GM18868 (cell line): ENCODE results near the gene CCN5.
"Not testable (repeated sequence)": the region's sequence is repeated elsewhere in the genome, so short reads cannot be mapped to it uniquely, and the experiment has no call there.

Source experiments
- ATAC-seq: cut with Tn5 transposase; IDR thresholded peaks from one replicate; pipeline ENCODE4 v1.9.1; 2021; ENCODE audit warnings: mild to moderate bottlenecking, moderate library complexity; ENCODE audit not compliant: unreplicated experiment

Gene CCN5

DNA sequence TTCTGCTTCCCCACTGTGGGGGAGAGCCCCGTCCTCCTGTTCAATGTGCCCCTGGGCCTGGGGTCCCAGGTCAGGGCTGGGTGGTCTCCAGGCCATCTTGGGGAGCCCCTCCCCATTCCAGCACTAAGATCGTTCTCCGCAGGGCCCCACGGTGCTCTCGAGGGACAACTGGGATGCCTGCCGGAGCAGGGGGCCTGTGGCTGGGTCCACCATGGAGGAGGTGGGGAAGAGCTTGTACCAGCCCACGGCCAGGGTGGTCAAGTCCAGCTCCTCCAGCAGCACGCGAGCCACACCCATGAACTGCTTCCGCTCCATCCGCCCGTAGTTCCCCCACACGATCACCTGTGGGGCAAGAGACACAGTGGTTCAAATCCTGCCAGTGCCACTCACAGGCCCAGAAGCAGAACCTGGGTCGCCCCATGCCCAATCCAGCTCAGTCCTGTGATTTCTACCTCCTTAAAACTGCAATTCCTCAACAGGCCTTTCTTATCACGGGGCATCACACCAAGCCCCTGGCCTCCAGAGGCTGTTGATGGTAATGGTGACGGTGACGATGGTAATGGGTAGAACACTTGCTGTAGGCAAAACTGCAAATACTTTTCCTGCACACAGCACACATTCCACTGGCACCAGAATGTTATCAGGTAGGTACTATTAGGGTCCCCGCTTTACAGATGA is 41.0 kb downstream of the CCN5 start:
- ATAC-seq: no peak

DNA sequence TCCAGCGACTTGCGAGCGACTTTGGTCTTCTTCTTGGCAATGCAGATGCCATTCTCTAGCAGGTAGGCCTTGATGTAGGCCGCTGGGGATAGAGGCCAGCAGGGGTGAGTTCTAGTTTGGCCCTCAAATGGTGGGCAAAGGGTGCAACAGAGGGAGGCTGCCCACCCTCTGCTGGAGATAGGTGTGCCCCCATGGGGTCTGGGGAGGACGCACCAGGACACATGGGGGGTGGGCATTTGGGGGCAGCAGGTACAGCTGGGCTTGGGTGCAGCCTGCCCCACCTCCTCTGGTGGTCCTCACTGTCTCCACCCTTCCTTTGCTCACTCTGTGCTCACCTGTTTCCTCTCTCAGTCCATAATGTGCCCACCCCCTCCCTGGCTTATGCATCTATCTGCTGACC is 41.8 kb downstream of the CCN5 start:
- no peak for ATAC-seq

DNA sequence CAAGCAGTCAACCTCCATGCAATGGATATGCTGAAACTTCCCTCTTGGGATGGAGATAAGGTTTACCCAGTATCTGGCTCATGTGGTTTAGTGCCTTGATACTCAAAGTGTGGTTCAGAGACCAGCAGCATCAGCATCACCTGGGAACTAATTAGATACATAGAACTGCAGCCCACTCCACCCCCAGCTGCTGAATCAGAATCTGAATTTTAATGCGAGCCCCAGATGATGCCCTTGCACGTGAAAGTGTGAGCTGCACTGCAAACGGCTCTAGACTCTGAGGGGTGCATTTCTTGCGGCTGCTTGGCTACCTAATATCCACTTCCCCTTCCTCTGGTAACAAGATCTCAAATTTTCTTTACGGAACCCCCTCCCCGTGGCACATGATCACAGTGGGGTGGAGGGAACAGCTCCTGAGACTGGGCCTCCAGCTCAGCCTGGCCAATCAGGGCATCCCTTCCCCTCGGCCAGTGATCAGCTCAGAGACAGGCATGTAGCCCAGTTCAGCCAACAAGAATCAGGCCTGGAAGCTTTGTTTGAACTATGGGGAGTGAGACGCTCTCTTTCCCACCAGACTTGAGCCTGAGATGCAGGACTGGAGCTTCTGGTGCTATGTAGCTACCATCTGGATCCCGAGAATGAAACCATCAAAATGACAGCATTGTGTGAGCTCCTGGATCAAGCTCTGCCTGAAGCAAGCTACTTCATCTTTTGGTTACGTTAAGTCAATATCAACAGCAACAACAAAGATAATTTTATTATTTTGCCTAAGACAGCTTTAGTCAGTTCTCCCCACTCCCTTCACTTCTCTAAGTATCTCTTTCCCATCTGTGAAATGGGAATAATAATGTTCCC is 43.3 kb downstream of the CCN5 start:
- no peak for ATAC-seq

DNA sequence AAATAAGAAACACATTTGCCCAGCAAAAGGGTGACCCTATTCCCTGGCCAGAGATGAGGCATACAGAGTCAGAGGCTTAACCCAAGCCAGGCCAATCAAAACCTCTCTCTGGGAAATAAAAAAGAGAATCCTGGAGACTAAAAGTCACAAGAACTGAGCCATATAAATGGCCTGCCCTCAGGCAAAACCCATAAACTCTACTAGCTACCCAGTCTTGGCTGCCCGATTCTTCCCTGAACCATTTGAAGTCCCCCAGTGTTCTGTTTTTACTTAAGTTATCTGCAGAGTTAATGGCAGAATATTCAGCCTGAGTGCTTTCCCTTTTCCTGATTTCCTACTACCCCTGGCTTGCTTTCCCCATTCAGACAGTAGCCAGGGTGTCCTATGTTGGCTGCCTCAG is 44.4 kb downstream of the CCN5 start:
- no peak for ATAC-seq

DNA sequence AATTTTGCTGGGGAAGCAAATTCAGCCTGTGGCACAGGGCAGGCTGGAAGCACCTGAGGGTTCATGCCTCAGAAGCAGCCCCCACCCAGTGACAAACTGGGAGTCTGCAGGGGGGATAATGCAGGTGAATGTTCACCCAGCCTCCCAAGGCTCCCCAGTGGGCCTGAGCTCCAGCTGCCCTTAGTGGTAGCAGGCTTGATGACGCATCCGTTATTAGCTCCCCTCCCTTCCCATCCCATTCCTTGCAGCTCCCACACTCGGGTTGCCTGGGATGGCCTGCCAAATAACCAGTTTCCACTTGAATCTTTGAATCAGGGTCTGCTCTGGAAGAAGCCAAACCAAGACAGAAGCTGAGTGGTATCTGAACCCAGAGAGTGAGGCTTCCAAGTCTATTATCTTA is 46.3 kb downstream of the CCN5 start:
- ATAC-seq: no peak

DNA sequence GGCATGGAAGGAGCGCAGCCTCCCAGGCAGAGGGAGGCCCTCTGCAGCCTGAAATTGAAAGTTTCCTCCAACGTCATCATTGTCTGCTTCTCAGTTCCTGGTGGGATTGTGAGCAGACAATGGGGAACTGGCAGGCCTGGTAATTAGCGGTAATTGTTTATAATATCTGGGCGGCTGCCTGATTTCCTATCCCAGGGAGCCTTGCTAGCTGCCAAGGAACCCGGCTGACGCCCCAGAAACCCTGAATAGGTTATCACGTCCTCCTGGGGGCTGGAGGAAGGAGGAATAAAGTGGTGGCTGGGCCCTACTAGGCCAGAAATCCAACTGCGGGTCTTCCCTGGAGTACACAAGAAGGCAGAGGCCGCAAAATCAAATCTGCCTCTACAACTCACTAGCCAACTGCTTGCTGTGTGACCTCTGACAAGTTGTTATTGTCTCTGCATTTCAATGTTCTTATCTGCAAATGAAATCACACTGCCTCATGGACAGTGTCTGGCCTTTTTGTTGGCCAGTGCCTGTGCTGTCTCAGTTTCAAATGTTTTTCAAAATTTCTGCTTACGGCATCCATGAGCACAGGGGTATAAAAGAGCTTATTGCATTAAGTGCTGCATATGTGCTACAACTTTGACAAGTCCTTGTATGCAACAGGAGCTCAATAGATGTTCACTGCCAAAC is 47.4 kb downstream of the CCN5 start:
- ATAC-seq: no peak

DNA sequence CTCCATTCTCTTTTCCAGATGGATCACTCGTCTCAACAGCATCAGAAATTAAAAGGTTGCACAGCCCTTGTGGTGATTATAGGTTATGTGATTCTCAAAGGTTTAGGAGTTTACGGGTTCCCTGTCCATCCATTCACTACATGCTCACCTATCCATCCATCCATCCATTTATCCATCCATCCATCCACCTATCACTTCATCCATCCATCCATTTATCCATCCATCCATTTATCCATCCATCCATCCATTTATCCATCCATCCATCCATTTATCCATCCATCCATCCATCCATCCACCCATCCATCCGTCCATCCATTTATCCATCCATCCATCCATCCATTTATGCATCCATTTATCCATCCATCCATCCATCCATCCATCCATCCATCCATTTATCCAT is 48.6 kb downstream of the CCN5 start:
- ATAC-seq: not testable (repeated sequence)

DNA sequence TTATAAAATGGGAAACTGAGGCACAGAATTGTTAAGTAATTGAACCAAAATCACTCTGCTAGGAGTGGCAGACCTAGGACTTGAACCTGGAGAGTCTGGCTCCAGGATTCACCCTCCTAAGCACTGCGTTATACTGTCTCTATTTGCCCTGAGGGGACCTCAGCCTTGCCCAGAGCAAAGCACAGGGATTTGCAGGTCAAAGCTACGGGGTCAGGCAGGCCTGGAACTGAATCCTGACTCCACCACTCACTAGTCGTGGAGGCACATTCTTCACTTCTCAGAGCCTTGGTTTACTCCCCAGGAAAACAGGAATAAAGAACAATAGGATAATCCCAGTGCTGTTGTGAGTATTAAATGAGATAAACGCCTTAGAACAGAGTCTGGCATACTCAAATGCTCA is 49.9 kb downstream of the CCN5 start:
- ATAC-seq: no peak

DNA sequence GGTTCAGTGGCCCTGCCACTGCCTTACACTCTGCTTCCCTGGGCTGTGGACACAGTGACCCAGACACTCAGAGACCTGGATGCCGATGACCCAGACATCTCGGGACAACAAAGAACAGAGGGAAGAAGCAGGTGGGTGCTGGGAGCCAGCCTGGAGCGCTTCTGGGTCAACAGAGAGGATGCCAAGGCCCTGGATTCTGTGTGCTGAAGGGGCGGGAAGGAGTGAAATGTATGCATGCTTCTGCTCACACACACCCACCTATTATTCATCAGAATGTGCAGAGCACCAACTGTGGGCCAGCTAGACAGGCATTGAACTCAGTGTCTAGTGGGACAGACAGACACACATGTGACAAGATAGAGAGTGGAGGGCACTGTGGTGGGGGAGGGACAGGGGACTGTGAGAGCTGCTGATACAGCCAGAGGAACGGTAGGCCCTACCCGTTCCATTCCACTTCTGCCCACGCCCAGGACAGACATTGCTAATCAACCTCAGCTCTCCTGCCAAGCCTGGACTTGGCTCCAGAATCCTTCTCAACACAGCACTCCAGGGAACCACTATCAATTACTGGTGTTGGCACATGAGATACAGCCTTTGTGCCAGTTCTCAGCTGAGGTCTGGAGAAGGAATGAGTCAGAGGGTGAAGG is 50.7 kb downstream of the CCN5 start:
- ATAC-seq: no peak

DNA sequence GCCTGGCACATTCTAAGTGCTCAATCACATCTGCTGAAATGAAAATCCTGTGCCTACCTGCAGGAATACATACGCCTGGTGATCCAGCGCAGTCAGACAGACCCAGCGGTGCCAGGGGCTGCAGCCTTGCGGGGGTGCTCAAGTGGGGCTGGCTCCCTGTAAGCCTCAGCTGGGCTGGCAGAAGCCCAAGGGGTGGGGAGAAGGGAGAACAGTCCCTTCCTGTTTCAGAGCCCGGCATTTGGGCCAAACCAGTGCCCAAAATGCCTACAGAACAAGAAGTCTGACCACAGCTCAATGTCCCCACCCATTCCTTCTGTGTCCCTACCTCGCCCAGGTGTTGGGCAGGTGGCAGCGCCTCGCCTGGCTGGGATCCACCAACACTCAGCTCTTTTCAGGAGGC is 53.1 kb downstream of the CCN5 start:
- ATAC-seq: no peak

DNA sequence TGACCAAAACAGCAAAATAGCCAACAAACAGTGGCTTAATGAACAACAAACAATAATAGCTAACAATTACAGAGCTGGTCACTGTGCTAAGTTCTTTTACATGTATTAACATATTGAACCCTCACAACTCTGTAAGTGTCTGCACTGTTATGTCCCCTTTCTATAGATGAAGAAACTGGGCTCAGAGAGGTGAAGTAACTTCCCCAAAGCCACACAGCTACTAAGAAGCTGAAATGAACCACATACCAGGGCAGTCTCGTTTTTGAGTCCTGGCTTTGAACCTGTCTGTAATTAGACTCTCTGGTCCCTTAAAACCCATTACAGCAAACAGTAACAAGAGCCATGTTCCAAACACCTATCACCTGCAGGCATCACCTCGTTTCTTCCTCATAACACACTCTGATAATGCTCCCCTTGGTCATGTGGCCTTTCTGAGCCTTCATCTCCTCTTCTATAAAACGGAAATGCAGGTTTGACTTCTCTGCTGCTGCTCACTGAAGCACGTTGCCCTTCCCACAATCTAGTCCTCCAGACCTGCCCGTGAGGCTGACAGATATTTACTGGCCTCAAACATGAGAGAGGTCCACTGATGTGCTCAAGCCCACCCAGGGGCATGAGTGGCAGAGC is 53.8 kb downstream of the CCN5 start:
- no peak for ATAC-seq

DNA sequence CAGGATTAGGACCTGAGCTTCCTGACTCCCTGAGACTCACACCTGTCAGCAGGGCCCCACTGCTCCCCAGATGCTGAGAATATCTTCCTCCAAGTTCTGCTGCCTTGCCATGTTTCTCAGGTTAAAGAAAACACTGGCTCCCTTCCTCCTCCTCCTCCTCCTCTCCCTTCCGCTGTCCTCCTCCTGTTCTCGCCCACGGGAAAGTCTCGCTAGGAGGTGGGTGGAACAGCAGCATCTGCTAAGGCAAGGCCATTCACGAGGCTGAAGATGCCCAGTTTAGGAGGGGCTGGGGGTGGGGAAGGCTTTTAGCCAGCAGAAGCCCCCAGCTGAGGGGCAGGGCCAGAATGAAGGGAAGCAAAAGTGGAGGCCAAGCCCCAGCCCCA is 54.3 kb downstream of the CCN5 start:
- no peak for ATAC-seq

DNA sequence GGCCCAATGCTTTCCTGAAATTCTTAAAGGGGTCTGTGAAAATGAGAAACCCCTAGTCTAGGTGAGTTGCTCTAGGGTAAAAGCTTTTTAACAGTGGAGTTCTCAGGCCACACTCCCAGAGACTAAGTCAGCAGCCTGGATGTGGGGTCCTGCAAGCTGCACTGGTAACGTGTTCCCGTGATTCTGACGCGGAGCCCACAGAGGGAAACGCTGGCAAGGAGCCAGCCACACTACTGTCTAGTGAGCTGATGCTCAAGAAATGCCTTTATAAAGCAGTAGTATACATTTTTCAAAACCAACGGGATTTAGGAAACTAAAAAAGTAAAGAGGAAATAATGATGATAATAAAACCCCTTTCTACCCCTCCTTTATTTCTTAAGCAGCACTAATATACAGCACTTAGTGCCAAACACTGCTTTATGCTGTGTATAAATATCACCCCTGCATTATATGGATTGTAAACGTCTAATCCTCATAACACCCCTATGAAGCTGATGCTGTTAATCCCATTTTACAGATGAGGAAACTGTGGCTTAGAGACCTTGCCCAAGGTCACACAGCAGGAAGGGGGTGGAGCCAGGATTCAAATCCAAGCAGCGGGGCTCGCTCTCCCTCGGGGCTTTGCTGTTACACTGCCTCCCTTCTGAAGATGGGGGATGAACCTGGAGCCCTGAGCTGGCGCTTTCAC is 55.5 kb downstream of the CCN5 start:
- no peak for ATAC-seq

DNA sequence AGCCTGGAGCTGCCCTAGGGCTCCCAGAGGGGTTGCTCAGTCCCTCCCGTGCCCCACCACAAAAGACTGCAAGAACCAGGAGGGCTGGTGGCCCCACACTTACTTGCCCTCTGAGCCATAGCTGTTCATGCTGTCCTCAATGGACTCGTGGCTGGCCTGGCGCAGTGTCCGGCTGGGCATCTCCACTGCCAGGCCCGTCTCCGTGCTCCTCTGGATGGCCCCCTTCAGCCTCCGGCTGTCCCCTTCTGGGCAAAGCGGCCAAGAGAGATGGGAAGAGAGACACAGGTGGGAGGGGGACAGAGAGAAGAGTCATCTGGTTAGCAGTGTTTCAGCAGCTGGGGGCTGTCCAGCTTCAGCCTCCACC is 56.0 kb downstream of the CCN5 start:
- ATAC-seq: no peak

DNA sequence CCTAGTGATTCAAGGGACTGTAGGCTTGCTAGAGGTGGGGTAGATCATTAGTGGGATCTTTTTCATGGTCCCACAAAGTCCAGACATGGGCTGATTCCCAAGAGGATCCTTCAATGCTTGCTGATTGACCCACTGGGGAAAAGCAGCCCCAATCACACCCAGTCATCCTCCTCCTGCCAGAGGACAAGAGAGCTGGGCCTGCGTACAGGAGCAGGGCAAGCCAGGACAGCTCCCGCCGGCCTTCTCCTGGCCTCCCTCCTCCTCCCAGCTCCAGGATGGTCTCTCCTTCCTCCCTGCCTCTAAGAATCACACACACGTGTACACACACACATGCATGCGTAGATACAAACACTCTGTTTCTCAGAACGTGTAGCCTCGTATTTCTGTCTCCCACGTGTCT is 57.5 kb downstream of the CCN5 start:
- no peak for ATAC-seq

DNA sequence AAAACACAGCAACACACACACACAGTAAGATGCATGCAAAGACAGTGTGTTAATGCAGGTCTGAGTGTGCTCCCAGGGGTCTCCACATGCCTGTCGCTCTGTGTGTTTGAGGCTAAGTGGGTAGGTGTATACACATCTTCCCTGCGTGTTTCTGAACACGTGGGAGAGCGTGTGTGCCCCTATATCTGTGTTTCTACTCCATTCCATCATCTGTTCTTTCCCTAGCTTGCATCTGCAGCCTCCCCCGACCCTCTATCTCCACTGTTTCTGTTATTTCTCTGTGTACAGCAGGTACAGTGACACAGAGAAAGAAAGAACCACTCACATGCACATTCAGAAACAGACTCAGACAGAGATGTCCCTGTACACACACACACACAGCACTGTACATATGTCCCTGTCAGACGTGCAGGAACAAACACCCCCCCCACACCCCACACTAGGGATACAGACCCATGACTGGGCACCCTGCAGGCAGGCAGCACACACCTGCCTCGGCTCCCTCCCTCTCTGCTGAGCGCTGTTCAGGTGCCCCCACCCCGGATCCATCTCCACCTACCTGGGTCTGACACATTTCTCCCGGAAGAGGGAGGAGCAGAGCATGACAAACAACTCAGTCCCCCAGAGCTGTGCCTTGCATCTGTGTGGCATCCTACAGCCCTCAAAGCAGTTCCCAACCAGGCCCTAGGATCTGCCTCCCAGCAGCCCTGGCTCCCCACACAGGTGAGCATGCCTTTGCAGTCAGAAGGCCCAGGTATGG is 58.1 kb downstream of the CCN5 start:
- ATAC-seq: no peak

DNA sequence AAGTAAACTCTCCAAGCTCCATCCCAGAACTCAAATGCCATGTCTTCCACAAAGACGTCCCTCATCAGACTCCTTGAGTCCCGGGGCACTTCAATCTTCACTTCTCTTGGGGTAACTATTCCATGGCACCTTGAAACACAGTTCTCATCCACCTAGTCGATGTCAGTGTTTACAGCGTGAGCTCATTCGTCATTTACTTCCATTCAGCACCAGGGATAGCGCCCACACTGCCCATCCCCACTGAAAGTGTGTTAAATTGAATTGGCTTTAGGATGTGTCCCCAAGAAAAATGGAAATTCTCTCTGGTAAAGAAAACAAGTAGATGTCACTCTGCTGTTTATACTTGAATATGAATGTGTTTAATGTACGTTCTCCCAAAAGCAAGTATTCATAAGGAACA is 61.8 kb downstream of the CCN5 start:
- no peak for ATAC-seq
